ENCODE measurements around the gene GTPBP2. TPM values are rescaled to one million over a fixed set of nuclear protein-coding genes. Genes with fewer than 3 reads are reported as not detected.

Gene GTPBP2
- total RNA-seq, 1 donor from 2014 or later, result 49.4 TPM

GRCh38 chr6:43575772-43576551, 53.1 kb downstream of the GTPBP2 start, which contains the start of the genes POLH and XPO5:
Gene POLH, plus strand, starts transcription at chr6:43576185. Its CDS starts 6,135 bp downstream, at chr6:43582320.
Gene XPO5, minus strand, starts transcription at chr6:43576038. Its CDS starts 174 bp downstream, at chr6:43575864.
- peak; percentile 96 for DNase-seq

DNA sequence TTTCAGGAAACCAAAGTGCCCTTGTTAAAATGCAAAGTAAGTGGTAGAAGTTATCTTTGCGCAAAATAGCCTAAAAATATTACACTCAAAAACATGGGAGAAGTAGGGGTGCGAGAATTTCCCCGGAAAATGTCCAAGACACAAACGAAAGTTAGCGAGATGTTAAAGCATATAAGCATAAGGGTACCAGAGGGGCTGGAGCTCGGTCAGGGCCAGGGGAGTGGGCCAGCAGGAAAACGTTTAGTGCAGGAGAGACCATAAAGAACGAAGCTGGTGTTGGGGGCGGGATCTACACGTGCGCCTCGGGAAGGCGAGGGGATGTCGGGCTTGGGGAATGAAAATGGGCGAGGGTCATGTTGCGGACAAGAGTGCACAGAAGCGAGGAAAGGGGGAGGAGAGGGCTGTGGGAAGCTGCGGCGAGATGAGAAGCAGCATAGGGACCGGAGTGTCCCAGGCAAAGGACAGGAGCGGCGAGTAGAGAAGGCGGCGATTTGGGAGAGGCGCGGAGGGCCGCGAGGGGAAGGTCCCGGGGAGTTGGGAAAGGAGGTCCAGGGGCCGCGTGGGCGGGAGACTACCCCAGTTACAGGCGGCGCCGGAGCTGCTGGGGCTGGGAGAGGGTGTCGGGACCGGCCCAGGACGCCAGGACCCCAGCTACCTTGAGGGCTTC, 53.8 kb downstream of the GTPBP2 start:
- peak; percentile 52 for DNase-seq

DNA sequence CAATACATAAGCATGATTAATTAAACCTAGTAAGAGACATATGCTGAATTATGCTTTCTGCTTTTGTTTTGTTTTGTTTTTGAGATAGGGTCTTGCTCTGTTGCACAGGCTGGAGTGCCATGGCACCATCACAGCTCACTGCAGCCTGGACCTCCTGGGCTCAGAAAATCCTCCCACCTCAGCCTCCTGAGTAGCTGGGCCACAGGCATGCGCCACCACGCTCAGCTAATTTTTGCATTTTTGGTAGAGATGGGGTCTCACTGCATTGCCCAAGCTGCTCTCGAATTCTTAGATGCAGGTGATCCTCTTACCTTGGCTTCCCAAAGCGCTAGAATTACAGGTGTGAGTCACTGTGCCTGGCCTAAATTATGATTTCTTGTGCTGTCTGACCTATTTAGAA, 57.0 kb downstream of the GTPBP2 start:
- no peak for DNase-seq

DNA sequence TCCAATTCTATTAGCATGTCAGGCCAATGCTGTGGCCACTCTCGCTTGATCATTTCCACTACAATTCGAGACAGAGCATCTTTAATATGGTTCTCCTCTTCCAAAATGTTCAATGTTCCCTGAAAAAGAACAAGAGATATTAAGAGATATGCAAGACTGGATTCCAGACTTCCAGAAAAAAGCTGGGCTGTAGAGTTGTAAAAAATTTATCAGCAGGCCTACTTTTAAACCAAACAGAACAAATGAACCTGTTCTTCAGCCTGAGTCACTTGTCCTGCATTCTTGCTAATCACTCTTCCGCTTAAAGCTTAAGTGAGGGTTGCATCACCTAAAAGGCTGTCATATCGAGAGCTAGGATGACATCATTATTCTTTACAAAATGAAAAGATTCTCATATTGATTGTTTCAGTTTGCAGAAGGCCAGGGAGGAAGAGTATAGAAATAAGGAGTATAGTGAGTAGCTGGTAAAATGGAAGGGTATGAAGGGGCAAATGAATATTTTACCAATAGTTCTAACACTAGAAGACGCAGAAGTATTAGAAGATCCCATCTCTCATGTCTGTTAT, 58.1 kb downstream of the GTPBP2 start:
- no peak for DNase-seq

Other genes starting within 250 kb of the GTPBP2 start
- 19.2 and 22.0 TPM in 2 replicates for gene ABCC10, start 201.7 kb downstream of the GTPBP2 start, total RNA-seq
- 0.60 and 0.68 TPM in 2 replicates for gene DLK2, start 173.7 kb downstream of the GTPBP2 start, total RNA-seq
- gene TJAP1, start 151.7 kb downstream of the GTPBP2 start, total RNA-seq, result 12.6 and 17.9 TPM in 2 replicates
- 0.14 and 0.17 TPM in 2 replicates for gene LRRC73, start 118.9 kb downstream of the GTPBP2 start, total RNA-seq
- gene YIPF3, start 112.3 kb downstream of the GTPBP2 start, total RNA-seq, result 135 and 149 TPM in 2 replicates
- 21.3 and 36.2 TPM in 2 replicates for gene POLR1C, start 112.2 kb downstream of the GTPBP2 start, total RNA-seq
- 27.2 and 30.6 TPM in 2 replicates for gene XPO5, start 53.2 kb downstream of the GTPBP2 start, total RNA-seq
- 22.5 and 32.3 TPM in 2 replicates for gene POLH, start 53.1 kb downstream of the GTPBP2 start, total RNA-seq
- 38.5 and 51.9 TPM in 2 replicates for gene MAD2L1BP, start 6.6 kb upstream of the GTPBP2 start, total RNA-seq
- 0.23 and 0.34 TPM in 2 replicates for gene RSPH9, start 15.8 kb upstream of the GTPBP2 start, total RNA-seq
- 44.2 and 57.1 TPM in 2 replicates for gene MRPS18A, start 58.5 kb upstream of the GTPBP2 start, total RNA-seq
- 5.8 and 10.9 TPM in 2 replicates for gene VEGFA, start 140.9 kb upstream of the GTPBP2 start, total RNA-seq